GM10847 (cell line): Measurements from ENCODE around the gene TSPO.

Experiments used
- POLR2A ChIP-seq: IDR thresholded peaks from 2 replicates; pipeline ENCODE4 v1.6.1; 2011; ENCODE audit not compliant: insufficient read length; ENCODE audit errors: extremely low read depth

The TSPO gene

DNA sequence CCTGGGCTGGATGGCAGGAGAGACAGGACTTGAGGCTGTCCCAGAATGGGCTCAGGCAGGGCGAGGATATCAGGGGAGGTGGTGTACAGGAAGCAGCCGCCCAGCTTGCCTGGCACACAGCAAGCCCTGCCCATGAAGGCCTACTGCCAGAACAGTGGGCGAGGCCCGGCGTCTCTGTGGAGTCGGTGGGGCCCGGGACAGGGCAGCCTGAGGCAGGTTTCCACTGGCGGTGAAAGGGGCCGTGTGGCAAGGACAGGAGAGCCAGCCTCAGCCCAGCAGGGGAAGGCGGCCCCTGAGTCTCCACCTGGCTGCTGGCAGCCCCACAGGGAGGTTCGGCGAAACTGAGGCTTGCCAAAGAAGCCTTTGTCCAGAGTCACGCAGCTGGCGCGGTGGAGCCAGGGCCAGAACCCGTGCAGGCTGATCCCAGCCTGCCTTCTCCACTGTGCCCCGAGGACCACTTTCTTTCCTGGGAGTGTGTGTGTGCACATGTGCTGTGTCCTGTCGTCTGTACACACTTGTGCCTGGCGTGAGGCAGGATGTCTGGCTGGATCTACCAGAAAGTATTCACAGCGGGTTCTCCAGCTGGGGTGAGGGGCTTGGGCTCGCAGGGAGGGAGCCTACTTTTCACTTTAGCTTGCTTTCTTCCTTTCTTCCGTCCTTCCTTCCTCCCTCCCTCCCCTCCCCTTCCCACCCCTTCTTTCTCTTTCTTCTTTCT lies 1.2 kb downstream of the TSPO start:
- TF ChIP-seq POLR2A: no peak

- no peak for TF ChIP-seq POLR2A
These were observed 2.5 kb downstream of the TSPO start for GRCh38 chr22:43153899-43154298.

GRCh38 chr22:43154887-43155536 lies 3.7 kb downstream of the TSPO start:
- no peak for TF ChIP-seq POLR2A

DNA sequence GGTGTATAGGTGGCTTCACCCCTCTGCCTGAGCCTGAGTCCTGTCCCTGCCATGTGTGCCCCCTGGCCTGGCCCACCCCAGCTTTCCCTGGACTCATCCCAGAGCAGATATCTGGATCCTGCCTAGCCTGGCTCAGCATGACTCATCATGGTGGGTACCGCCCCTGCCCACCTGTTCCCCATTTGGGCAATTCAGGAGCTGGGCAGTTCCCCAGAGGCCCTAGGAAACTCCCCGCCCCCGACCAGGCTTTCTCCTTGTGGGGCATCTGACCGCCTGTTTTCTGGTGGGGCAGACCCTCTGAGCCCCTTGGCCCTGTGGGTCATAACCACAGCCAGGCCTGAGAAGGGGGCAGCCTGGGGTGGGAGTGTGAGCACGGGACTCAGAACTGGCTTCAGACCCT lies 4.4 kb downstream of the TSPO start:
- no peak for TF ChIP-seq POLR2A

DNA sequence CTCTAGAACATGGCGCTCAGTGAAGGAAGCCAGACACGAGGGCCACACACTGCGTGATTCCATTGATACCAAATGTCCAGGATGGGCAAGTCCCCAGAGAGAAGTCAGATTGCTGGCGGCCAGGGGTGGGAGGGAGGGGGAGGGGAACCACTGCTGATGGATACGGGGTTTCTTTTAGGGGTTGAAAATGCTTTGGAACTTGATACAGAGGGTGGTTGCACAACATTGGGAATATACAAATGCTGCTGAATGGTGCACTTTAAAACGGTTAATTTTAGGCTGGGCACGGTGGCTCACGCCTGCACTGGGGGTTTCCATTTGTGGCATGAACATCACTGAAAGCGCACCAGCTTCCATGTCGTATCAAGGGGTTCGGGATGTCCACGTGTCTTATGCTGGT lies 5.1 kb downstream of the TSPO start:
- no peak for TF ChIP-seq POLR2A

DNA sequence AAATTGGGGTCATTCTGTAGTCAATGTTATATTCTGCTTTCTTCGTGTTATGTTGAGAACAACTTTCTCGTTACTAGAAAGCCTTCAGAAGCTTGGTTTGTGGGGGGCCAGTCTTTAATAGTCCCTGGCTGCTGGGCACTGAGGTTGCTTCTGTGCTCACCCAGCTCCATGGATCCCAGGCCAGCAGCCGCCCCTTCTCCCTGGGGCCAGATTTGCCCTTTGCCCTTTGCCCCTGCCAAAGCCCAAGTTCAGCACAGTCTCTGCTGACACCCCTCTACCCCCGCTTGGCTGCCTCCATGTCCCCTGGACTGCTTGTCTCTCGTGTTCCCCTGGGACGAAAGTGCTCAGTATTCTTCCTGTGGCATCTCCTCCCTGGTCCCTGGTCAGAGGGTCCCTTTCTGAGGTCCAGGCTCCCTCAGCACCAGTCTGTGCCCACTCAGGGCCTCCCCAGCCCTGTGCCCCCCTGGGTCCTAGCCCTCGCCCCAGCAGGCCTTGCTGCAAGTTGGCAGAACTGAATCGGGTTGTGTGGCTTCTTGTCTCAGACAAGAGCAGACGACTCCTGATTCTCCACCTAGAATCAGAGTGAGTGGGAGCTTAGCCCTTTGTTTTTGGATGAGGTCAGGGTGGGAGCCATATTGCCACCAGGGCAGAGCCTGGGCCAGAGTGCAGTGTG lies 6.7 kb downstream of the TSPO start:
- TF ChIP-seq POLR2A: no peak

DNA sequence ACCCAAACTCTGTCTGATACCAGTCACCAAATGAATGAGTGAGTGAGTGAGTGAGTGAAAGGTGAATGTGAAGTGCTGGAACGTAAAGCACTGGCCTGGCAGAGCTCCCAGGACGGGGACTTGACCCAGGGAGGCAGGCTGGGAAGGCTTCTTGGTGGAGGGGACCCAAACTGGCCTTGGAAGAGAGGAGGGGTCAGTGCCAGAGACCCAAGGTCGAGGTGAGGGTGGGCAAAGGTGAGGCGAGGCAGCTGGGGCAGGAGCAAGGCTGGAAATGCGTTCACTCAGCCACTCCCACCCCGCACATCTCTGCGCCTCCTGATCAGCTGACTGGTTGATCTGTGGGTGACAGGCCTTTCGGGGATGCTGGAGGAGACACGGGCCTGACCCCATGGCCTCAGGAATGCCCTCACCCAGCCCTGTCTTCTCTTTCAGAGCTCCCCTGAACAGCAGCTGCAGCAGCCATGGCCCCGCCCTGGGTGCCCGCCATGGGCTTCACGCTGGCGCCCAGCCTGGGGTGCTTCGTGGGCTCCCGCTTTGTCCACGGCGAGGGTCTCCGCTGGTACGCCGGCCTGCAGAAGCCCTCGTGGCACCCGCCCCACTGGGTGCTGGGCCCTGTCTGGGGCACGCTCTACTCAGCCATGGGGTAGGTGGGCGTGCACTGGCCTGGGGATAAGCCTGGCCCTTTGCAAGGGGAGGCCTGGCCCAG lies 7.6 kb downstream of the TSPO start:
- no peak for TF ChIP-seq POLR2A

DNA sequence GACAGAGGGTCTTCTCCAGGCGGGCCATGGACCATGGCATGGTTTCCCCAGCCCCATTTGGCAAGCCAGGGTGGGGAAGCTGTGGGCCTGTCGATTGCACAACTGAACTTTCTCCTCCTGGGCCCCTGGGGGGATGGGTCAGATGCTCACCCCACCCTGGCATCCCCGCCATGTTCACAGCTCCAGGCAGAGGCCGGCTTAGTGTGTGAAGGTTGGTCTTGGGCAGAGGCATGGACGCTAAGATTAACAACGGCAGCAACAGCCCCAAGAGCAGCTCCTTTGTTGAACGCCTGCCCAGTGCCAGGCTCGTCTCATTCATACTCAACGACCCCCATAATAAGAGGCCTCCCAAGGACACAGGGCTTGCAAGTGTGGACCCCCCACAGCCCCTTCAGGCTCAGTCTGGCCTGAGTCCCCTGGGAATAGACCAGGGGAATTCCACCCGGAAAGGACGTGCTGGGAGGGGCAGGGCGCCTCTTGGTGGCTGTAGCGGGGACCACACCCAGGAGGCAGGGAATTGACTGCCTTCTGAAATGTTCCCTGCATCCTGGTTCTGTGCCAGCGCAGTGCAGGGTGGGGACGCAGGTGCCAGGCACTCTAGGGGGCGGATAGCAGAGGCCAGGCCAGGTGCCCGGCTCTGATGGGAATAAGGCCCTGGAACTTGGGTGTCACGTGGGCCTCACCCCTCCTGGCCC lies 8.3 kb downstream of the TSPO start:
- no peak for TF ChIP-seq POLR2A

DNA sequence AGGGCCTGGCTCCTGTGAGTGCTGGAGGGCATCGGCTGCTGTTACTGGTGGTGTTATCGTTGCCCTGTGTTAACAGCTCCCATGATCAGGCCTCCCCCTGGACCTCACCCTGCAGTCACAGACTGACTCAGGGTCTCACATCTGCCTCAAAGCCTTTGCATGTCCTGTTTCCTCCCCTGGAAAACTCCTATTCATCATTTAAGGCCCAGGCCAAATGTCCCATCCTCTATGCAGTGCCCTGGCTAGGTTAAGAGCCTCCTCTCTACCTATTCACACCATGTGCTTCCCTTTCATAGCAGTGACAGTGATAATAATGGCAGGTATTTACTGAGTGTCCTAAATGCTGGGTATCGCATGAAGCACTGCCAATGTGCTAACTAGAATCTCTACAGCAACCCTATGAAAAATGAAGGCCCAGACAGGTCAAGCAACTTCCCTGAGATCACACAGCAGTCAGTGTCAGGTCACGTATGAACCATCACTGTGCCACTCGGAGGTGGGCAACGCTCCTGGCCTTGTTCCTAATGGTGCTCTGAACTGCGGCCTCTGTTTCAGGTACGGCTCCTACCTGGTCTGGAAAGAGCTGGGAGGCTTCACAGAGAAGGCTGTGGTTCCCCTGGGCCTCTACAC lies 9.3 kb downstream of the TSPO start:
- no peak for TF ChIP-seq POLR2A

GRCh38 chr22:43162412-43163150 lies 11.2 kb downstream of the TSPO start:
- no peak for TF ChIP-seq POLR2A

- TF ChIP-seq POLR2A: no peak
These were observed 12.0 kb downstream of the TSPO start for GRCh38 chr22:43163241-43163795.

GRCh38 chr22:43164636-43165035 lies 13.3 kb downstream of the TSPO start:
- TF ChIP-seq POLR2A: no peak

DNA sequence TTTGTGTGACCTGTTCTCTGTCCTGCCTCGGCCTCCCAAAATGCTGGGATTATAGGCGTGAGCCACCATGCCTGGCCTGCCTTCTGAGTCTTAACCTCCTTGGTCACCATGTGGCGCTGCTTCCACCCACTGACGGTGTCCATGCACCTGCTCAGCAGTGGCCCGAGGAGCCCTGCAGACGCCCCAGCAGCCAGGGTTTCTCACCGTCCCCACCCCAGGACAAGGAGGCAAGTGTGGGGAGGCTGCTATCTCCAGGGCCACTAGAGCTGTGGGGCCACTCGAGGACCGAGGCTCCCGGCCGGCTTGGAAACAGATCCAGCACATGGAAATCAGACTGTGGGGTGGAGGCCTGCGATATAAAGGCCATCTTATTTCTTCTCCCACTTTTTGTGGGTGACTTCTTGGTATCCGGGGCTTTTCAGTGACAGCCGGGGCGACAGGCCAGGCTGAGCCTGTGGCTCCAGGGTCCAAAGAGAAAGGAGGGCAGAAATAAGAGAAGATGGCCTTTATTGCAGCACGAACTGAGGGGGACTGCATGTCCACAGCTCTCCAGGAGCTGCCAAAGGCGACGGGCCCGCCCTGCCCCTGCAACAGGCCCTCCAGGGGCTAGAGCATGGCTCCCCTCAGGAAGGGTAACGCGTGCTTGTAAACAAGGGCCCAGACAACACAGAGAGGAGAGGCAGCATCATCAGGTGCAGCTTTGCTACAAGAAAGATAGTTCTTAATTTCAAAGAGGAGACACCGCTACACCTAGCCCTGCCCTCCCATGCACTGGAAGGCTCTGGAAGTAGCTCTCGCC lies 15.0 kb downstream of the TSPO start:
- TF ChIP-seq POLR2A: no peak
